Kidney epithelial cell (primary cell): ENCODE measurements around the gene RAPGEF4. TPM values are rescaled to one million over a fixed set of nuclear protein-coding genes. Genes with fewer than 3 reads are reported as not detected.

Experiments
- DNase-seq: peaks from one replicate; pipeline ENCODE4 v3.0.0-alpha.2; 2010; ENCODE audit warnings: low read depth
- H3K27me3 ChIP-seq: 2 replicates; pipeline ENCODE4 v1.6.0; 2011; ENCODE audit warnings: low read length; ENCODE audit not compliant: control insufficient read depth, insufficient read depth
- H3K36me3 ChIP-seq: 2 replicates; pipeline ENCODE4 v1.5.1; 2011; ENCODE audit warnings: low read length; ENCODE audit not compliant: control insufficient read depth, insufficient read depth
- H3K4me3 ChIP-seq: 2 replicates; pipeline ENCODE4 v1.5.1; 2011; ENCODE audit warnings: low read depth, mild to moderate bottlenecking, control low read depth, low read length
- CTCF ChIP-seq: IDR thresholded peaks from 2 replicates; pipeline ENCODE4 v1.5.1; 2011; ENCODE audit warnings: mild to moderate bottlenecking, moderate library complexity, low read length, control low read depth, inconsistent platforms; ENCODE audit not compliant: insufficient read depth, poor library complexity, severe bottlenecking
- total RNA-seq: library from RNA; depleted of rRNA; stranded (reverse); fragments of >200 nt; gene quantifications from 2 replicates; pipeline ENCODE4 v1.2.3, GENCODE V29; 2015

RAPGEF4 gene
- total RNA-seq, 1 donor from 2014 or later, result 0.71 TPM

- Histone ChIP-seq H3K27me3 (no peaks in the 10 kb centered on the region), H3K4me3 (no peak overlapping the region), H3K36me3 (no peaks in the 10 kb centered on the region)
- no peak for TF ChIP-seq CTCF
- no peak for DNase-seq
Measured at GRCh38 chr2:172967036-172967982, 231.7 kb downstream of the RAPGEF4 start.

DNA sequence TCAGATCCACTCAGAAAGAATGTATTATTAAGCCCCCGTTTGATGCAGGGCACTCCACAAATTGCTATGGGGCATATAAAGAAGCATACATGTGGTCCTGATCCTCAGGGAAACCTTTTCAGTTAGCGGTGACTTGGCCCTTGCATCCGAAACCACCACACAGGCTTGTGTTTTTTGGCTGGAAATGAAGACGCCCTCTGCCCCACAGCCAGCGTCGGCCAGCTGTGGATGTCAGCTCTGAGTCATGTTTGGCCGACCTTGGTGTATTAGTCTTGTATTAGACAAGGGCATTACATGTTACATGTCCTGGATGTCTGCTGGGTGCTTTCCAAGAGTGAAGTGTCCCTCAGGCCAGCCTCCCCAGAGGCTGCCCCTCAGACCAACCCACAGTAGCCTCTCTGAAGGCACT is 232.4 kb downstream of the RAPGEF4 start:
- DNase-seq, result no peak
- TF ChIP-seq CTCF, result no peak
- Histone ChIP-seq H3K27me3 (no peaks in the 10 kb centered on the region), H3K36me3 (no peaks in the 10 kb centered on the region), H3K4me3 (no peak overlapping the region)

DNA sequence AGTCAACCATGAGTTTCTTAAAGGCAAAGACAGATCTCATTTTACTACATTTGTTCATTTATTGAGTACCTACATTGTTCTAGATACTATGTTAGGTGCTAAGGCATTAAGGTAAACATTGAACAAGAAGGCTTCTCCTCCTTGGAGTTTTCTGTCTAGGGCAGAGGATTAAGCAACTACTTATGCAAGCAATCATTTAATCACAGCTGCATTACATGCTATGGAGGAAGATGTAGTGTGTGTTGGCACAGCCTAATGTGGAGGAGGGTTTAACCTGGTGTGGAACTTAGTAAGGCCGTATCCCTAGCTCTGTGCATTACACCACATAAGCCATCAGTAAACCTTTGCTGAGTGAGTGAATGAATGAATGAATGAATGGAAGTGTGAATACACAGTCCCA is 233.5 kb downstream of the RAPGEF4 start:
- Histone ChIP-seq H3K4me3 (no peak overlapping the region), H3K36me3 (no peaks in the 10 kb centered on the region), H3K27me3 (no peaks in the 10 kb centered on the region)
- TF ChIP-seq CTCF, result no peak
- no peak for DNase-seq

GRCh38 chr2:172969609-172970008 is 234.0 kb downstream of the RAPGEF4 start:
- no peak for DNase-seq
- no peaks in the 10 kb centered on the region for H3K27me3 ChIP-seq
- H3K4me3 ChIP-seq, result no peak overlapping the region
- TF ChIP-seq CTCF, result no peak
- no peaks in the 10 kb centered on the region for H3K36me3 ChIP-seq

DNA sequence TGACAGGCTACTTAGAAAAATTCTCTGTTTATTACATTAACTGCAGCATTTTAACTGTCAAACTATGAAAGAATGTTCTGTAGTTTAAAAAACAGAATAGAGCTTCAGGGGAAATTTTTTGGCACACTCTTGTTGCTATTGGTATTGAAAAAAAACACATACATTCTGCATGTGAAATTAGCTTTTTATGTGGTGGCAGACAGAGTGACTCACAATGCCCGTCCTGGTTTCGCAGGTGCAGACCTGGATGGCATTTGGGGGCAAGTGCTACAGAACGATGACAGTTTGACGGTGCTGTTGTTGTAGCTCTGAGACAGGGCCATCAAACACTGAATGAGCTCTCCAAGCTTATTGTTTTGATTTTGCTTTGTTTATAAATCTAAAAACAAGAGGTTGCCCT is 235.0 kb downstream of the RAPGEF4 start:
- Histone ChIP-seq H3K27me3 (no peaks in the 10 kb centered on the region), H3K36me3 (no peaks in the 10 kb centered on the region), H3K4me3 (no peak overlapping the region)
- no peak for DNase-seq
- no peak for TF ChIP-seq CTCF
